ENCODE data around the gene EID2B.

EID2B gene

GRCh38 chr19:39497996-39498797, 34.5 kb downstream of the EID2B start:
- TF ChIP-seq CTCF (IDR thresholded peaks at IDR 0.05; ENCODE audit: low read depth, low read length, missing control alignments), result no peak
- no peak overlapping the region for H3K4me3 ChIP-seq (ENCODE audit: low read depth, low read length)
- no peak for DNase-seq (ENCODE audit: low read depth)

- no peak for DNase-seq (ENCODE audit: low read depth)
- no peak overlapping the region for H3K4me3 ChIP-seq (ENCODE audit: low read depth, low read length)
- TF ChIP-seq CTCF (IDR thresholded peaks at IDR 0.05; ENCODE audit: low read depth, low read length, missing control alignments), result peak; percentile 31
Observed at GRCh38 chr19:39497701-39497995, 35.0 kb downstream of the EID2B start.

GRCh38 chr19:39496063-39496462, 36.6 kb downstream of the EID2B start:
- no peak for TF ChIP-seq CTCF (IDR thresholded peaks at IDR 0.05; ENCODE audit: low read depth, low read length, missing control alignments)
- H3K4me3 ChIP-seq (ENCODE audit: low read depth, low read length), result no peak overlapping the region
- no peak for DNase-seq (ENCODE audit: low read depth)

GRCh38 chr19:39494661-39495060, 38.0 kb downstream of the EID2B start:
- TF ChIP-seq CTCF (IDR thresholded peaks at IDR 0.05; ENCODE audit: low read depth, low read length, missing control alignments), result no peak
- H3K4me3 ChIP-seq (ENCODE audit: low read depth, low read length), result no peak overlapping the region
- no peak for DNase-seq (ENCODE audit: low read depth)

- no peak for DNase-seq (ENCODE audit: low read depth)
- no peak for TF ChIP-seq CTCF (IDR thresholded peaks at IDR 0.05; ENCODE audit: low read depth, low read length, missing control alignments)
- H3K4me3 ChIP-seq (ENCODE audit: low read depth, low read length), result no peak overlapping the region
Observed at GRCh38 chr19:39492788-39493187, 39.9 kb downstream of the EID2B start.

- no peak for DNase-seq (ENCODE audit: low read depth)
- no peak overlapping the region for H3K4me3 ChIP-seq (ENCODE audit: low read depth, low read length)
- no peak for TF ChIP-seq CTCF (IDR thresholded peaks at IDR 0.05; ENCODE audit: low read depth, low read length, missing control alignments)
Observed at GRCh38 chr19:39492225-39492624, 40.4 kb downstream of the EID2B start.

- DNase-seq (ENCODE audit: low read depth), result no peak
- no peak for TF ChIP-seq CTCF (IDR thresholded peaks at IDR 0.05; ENCODE audit: low read depth, low read length, missing control alignments)
- H3K4me3 ChIP-seq (ENCODE audit: low read depth, low read length), result no peak overlapping the region
Observed at GRCh38 chr19:39489756-39490155, 42.9 kb downstream of the EID2B start.

Measured in GM12864 (cell line).